Smooth muscle cell (in vitro differentiated cells): ENCODE measurements around the gene IQGAP3. TPM values are rescaled to one million over a fixed set of nuclear protein-coding genes. Genes with fewer than 3 reads are reported as not detected.

ENCODE experiments used
- DNase-seq: peaks from one replicate; lab custom pipeline; 2025; ENCODE audit not compliant: unreplicated experiment; lab: John Stamatoyannopoulos, UW
- H2AFZ ChIP-seq: fragments of 200-600 bp; sonication (generic); 2 replicates; pipeline ENCODE4 v1.6.0; 2016; ENCODE audit warnings: antibody characterized with exemption, low read depth, mild to moderate bottlenecking
- H3F3A ChIP-seq: fragments of 200-600 bp; sonication (generic); 2 replicates; pipeline ENCODE4 v1.6.0; 2017; ENCODE audit warnings: antibody characterized with exemption, low read depth
- H3K27ac ChIP-seq: fragments of 200-600 bp; sonication (generic); 2 replicates; pipeline ENCODE4 v1.5.1; 2016; ENCODE audit warnings: low read depth, mild to moderate bottlenecking
- H3K27me3 ChIP-seq: fragments of 200-600 bp; sonication (generic); 2 replicates; pipeline ENCODE4 v1.6.1; 2016; ENCODE audit warnings: low read depth, mild to moderate bottlenecking
- H3K36me3 ChIP-seq: fragments of 200-600 bp; sonication (generic); 2 replicates; pipeline ENCODE4 v1.5.1; 2016; ENCODE audit warnings: low read depth
- H3K4me1 ChIP-seq: fragments of 200-600 bp; sonication (generic); 2 replicates; pipeline ENCODE4 v1.5.1; 2016; ENCODE audit warnings: low read depth
- H3K4me2 ChIP-seq: fragments of 200-600 bp; sonication (generic); 2 replicates; pipeline ENCODE4 v1.6.0; 2016; ENCODE audit warnings: mild to moderate bottlenecking
- H3K4me3 ChIP-seq: fragments of 200-600 bp; sonication (generic); 2 replicates; pipeline ENCODE4 v1.5.1; 2016; ENCODE audit warnings: mild to moderate bottlenecking
- H3K79me2 ChIP-seq: fragments of 200-600 bp; sonication (generic); 2 replicates; pipeline ENCODE4 v1.6.0; 2016; ENCODE audit warnings: low read depth, mild to moderate bottlenecking
- H3K9ac ChIP-seq: fragments of 200-600 bp; sonication (generic); 2 replicates; pipeline ENCODE4 v1.6.0; 2016; ENCODE audit warnings: low read depth
- H3K9me3 ChIP-seq: fragments of 200-600 bp; sonication (generic); replicated peaks from 2 replicates; pipeline ENCODE4 v1.5.1; 2016; ENCODE audit warnings: low read depth
- H4K20me1 ChIP-seq: fragments of 200-600 bp; sonication (generic); 2 replicates; pipeline ENCODE4 v1.6.0; 2016; ENCODE audit warnings: low read depth
- CTCF ChIP-seq: fragments of 200-600 bp; sonication (generic); IDR thresholded peaks from 2 replicates; pipeline ENCODE4 v1.5.1; 2017; ENCODE audit warnings: borderline replicate concordance, mild to moderate bottlenecking, antibody characterized with exemption; ENCODE audit not compliant: insufficient read depth, poor library complexity, severe bottlenecking
- WGBS: methylation state at CpG from one replicate; pipeline ENCODE4 v1.1.7; 2016; ENCODE audit warnings: low lambda C conversion rate; 5-methylcytosine and 5-hydroxymethylcytosine counted together
- polyA plus RNA-seq: library from polyadenylated mRNA; unstranded; fragments of >200 nt; fragmentation: Nextera tagmentation; extraction: Ambion mirVana; gene quantifications from 2 replicates; pipeline ENCODE4 v1.2.1, GENCODE V29; 2016
- total RNA-seq: library from RNA; depleted of rRNA; stranded (reverse); fragments of >200 nt; gene quantifications from 2 replicates; pipeline ENCODE4 v1.2.3, GENCODE V29; 2014

The IQGAP3 gene
- total and polyA plus RNA-seq, 2 experiments from 2014 or later, result 2.6 to 2.9 TPM

GRCh38 chr1:156566436-156566835, 5.9 kb downstream of the IQGAP3 start:
- H3K27me3 ChIP-seq, result no peaks in the 10 kb centered on the region
- peaks cover 12% of the 10 kb centered on the region for H3K79me2 ChIP-seq
- H3K4me2 ChIP-seq, result no peak overlapping the region
- 99% methylated on average over 4 of the region's 4 CpGs for WGBS
- no peak overlapping the region for H3K27ac ChIP-seq
- no peak overlapping the region for H3K9ac ChIP-seq
- H2AFZ ChIP-seq, result no peak overlapping the region
- no peaks in the 10 kb centered on the region for H3K36me3 ChIP-seq
- H3K4me1 ChIP-seq, result no peaks in the 10 kb centered on the region
- no peaks in the 10 kb centered on the region for H4K20me1 ChIP-seq
- TF ChIP-seq CTCF, result no peak
- no peaks in the 10 kb centered on the region for H3F3A ChIP-seq
- DNase-seq, result no peak
- H3K4me3 ChIP-seq, result no peak overlapping the region
- no peaks in the 10 kb centered on the region for H3K9me3 ChIP-seq

- Histone ChIP-seq H3K27me3 (no peaks in the 10 kb centered on the region), H2AFZ (no peak overlapping the region), H3K36me3 (no peaks in the 10 kb centered on the region), H3K4me1 (no peaks in the 10 kb centered on the region), H3K9ac (no peak overlapping the region), H3K4me2 (no peak overlapping the region), H3K4me3 (no peak overlapping the region), H3K27ac (no peak overlapping the region), H3K9me3 (no peaks in the 10 kb centered on the region), H3F3A (no peaks in the 10 kb centered on the region), H4K20me1 (no peaks in the 10 kb centered on the region), H3K79me2 (peaks cover 9% of the 10 kb centered on the region)
- no peak for TF ChIP-seq CTCF
- 96% methylated on average over 2 of the region's 2 CpGs for WGBS
- DNase-seq, result no peak
These were observed 6.8 kb downstream of the IQGAP3 start for GRCh38 chr1:156565519-156565918.

GRCh38 chr1:156560585-156561163, 11.7 kb downstream of the IQGAP3 start:
- Histone ChIP-seq H3K79me2 (no peaks in the 10 kb centered on the region), H2AFZ (no peak overlapping the region), H3K4me3 (no peak overlapping the region), H3K27me3 (no peaks in the 10 kb centered on the region), H3K4me2 (no peak overlapping the region), H3K27ac (no peak overlapping the region), H3K9me3 (no peaks in the 10 kb centered on the region), H4K20me1 (no peaks in the 10 kb centered on the region), H3K4me1 (no peaks in the 10 kb centered on the region), H3F3A (no peaks in the 10 kb centered on the region), H3K36me3 (no peaks in the 10 kb centered on the region), H3K9ac (no peak overlapping the region)
- WGBS, result 74% methylated on average over 5 of the region's 5 CpGs
- no peak for DNase-seq
- TF ChIP-seq CTCF, result no peak

- TF ChIP-seq CTCF, result no peak
- H3K27me3 ChIP-seq, result no peaks in the 10 kb centered on the region
- H3K4me3 ChIP-seq, result no peak overlapping the region
- no peaks in the 10 kb centered on the region for H4K20me1 ChIP-seq
- no peak overlapping the region for H3K4me2 ChIP-seq
- WGBS, result 54% methylated on average over 5 of the region's 5 CpGs
- H3K4me1 ChIP-seq, result no peaks in the 10 kb centered on the region
- no peaks in the 10 kb centered on the region for H3K79me2 ChIP-seq
- no peak overlapping the region for H2AFZ ChIP-seq
- H3K9ac ChIP-seq, result no peak overlapping the region
- no peaks in the 10 kb centered on the region for H3K36me3 ChIP-seq
- no peak for DNase-seq
- H3K9me3 ChIP-seq, result no peaks in the 10 kb centered on the region
- H3K27ac ChIP-seq, result no peak overlapping the region
- H3F3A ChIP-seq, result no peaks in the 10 kb centered on the region
These were observed 12.5 kb downstream of the IQGAP3 start for GRCh38 chr1:156559797-156560385.
